GM18858 (cell line): ENCODE measurements around the gene SSR2.

Experiments used
- ATAC-seq: cut with Tn5 transposase; IDR thresholded peaks from one replicate; pipeline ENCODE4 v1.9.1; 2021; ENCODE audit not compliant: unreplicated experiment

SSR2 gene

GRCh38 chr1:155974208-155975115 is 46.3 kb downstream of the SSR2 start:
- ATAC-seq = no peak

DNA sequence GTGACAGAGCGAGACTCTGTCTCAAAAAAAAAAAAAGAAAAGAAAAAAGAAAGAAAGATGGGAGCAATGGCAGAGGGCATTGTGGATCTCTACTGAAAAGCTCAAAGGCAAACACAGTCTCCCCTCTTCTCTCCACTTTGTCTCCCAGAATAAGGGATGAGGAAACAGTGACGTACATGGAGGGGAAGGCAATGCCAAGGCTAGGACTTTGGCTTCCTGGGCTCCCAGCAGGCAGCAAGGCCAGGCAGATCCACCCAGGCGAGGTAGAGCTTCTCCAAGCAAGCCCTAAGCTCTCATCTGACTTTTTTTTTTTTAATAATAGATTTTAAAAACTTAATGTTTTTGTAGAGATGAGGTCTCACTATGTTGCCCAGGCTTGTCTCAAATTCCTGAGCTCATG is 47.0 kb downstream of the SSR2 start:
- ATAC-seq = no peak

GRCh38 chr1:155971910-155972809 is 48.6 kb downstream of the SSR2 start:
- ATAC-seq = no peak

- no peak for ATAC-seq
These were observed 50.1 kb downstream of the SSR2 start for GRCh38 chr1:155970531-155971167.

DNA sequence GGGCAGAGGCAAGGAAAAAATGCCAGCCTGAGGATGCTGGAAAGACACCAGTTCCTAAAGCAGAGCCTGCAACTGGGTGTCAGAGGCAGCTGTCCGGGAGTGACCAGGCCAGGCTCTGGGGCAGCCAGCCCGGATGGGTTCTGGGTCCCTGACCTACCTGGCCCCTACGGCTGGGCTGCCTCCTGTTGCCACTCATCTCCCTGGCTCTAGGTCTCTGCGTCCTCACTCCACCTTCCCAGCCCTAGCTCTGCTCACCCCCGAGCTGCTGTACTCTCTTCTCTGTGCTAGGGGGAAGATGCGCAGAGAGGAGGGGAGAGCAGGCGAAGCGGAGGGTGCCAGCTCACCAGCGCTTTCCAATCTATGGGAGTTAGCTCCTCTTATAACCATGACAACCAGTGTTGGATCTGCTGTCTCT is 51.4 kb downstream of the SSR2 start:
- ATAC-seq = no peak

DNA sequence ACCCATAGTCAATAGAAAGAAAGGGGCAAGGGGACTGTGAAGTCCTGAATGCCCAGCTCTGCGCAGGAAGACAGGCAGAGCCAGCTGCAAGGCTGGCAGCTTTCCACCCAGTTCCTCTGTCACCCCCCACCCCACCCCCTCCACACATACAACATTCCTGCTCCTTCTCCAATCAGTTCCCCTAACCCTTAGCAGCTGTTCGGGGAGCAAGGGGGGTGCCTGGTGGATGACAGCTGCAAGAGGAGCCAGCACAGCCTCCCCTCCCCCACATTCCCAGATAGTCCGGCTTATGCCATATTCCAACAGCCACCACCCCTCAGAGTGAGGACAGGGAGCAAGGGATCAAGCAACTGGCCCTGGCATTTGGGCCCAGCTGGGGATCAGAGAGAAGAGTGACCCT is 52.1 kb downstream of the SSR2 start:
- ATAC-seq = no peak

GRCh38 chr1:155968051-155968400 is 52.7 kb downstream of the SSR2 start:
- no peak for ATAC-seq

DNA sequence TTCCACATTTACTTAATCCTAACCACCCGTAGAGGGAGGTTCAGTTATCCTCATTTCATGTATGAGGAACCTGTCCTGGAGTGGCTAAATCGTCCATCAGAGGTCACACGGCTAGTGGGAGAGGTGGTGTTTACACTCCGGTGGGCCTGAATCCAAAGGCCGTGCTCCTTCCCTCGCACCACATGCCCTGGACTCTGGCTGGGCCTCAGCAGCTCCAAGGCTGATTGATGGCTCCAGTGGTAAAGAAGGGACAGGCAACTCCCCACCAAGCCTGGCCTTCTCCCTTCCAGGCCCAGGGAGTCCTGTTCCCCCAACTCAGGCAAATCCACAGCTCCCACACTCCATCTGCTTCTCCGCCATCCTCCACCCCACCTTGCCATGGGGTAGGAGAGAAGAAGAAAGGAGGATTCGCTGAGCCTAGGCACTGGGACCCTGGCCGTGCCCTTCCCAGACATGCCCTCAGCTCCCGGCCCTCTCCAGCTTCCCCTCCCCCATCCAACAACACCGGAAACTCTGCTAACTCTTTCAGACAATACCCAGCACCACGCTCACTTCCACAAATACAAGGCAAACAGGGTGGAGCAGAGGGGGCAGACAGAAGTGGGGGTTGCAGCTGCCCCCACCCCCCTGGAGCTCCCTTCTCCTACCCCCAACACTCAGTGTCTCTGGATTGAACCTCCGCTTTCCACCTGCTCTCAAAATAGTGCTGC is 53.3 kb downstream of the SSR2 start:
- no peak for ATAC-seq

GRCh38 chr1:155966750-155967149 is 54.0 kb downstream of the SSR2 start:
- no peak for ATAC-seq

GRCh38 chr1:155966135-155966534 is 54.6 kb downstream of the SSR2 start:
- ATAC-seq = no peak

- no peak for ATAC-seq
These were observed 56.6 kb downstream of the SSR2 start for GRCh38 chr1:155964193-155964592.

GRCh38 chr1:155962599-155963211 is 58.0 kb downstream of the SSR2 start:
- no peak for ATAC-seq

GRCh38 chr1:155961937-155962336 is 58.8 kb downstream of the SSR2 start:
- ATAC-seq = no peak

GRCh38 chr1:155960081-155960745 is 60.5 kb downstream of the SSR2 start:
- ATAC-seq = no peak
